Endothelial cell of umbilical vein (primary cell): ENCODE data around the gene SAYSD1. TPM values are rescaled to one million over a fixed set of nuclear protein-coding genes. Genes with fewer than 3 reads are reported as not detected.

Experiments used
- BruUV-seq: library from RNA; stranded (reverse); fragments of 400-500 nt; replicated peaks from 2 replicates; lab custom pipeline; 2021; lab: Mats Ljungman, UMichigan
- CTCF ChIA-PET: fragments of 300-600, 350-600 bp; sonication (Branson Sonifier 250); formaldehyde crosslinking; loops from one replicate; lab custom pipeline; 2021; ENCODE audit warnings: antibody characterized with exemption, inconsistent platforms; lab: Charles Lee
- POLR2A ChIA-PET: fragments of 300-600, 350-600 bp; sonication (Branson Sonifier 250); formaldehyde crosslinking; loops from one replicate; lab custom pipeline; 2021; ENCODE audit warnings: antibody characterized with exemption, inconsistent platforms; lab: Charles Lee
- DNase-seq: peaks from one replicate; pipeline ENCODE4 v3.0.0-alpha.2; 2011; ENCODE audit warnings: low read depth, low spot score
- FAIRE-seq: peaks from 2 replicates; lab custom pipeline; 2011; peaks lifted over from hg19 to GRCh38; lab: Jason Lieb, UNC
- H2AFZ ChIP-seq: 2 replicates; pipeline ENCODE4 v1.6.0; 2012; ENCODE audit warnings: low read depth, low read length, control low read depth, inconsistent platforms
- H3K27ac ChIP-seq: 2 replicates; pipeline ENCODE4 v1.5.1; 2011; ENCODE audit warnings: low read depth, mild to moderate bottlenecking, control low read depth, low read length, moderate library complexity; ENCODE audit not compliant: insufficient read depth
- H3K27me3 ChIP-seq, 2 experiments: 2 replicates each; pipeline versions ENCODE4 v1.6.0 to v1.6.1; 2011; ENCODE audit warnings: low read length in 2 of 2, mixed read lengths in 1 of 2; ENCODE audit not compliant: control insufficient read depth in 2 of 2, insufficient read depth in 2 of 2
- H3K36me3 ChIP-seq, 2 experiments: 2 replicates in 1 of 2; 3 replicates in 1 of 2; pipeline ENCODE4 v1.5.1; 2011; ENCODE audit warnings: low read length in 2 of 2, mild to moderate bottlenecking in 1 of 2, moderate library complexity in 1 of 2; ENCODE audit not compliant: control insufficient read depth in 2 of 2, insufficient read depth in 2 of 2; ENCODE audit errors: extremely low read depth in 1 of 2
- H3K4me1 ChIP-seq: 3 replicates; pipeline ENCODE4 v1.5.1; 2011; ENCODE audit warnings: mild to moderate bottlenecking, low read length; ENCODE audit not compliant: control insufficient read depth, insufficient read depth; ENCODE audit errors: extremely low read depth
- H3K4me2 ChIP-seq: 2 replicates; pipeline ENCODE4 v1.6.1; 2011; ENCODE audit warnings: low read length, control low read depth, mixed read lengths; ENCODE audit not compliant: insufficient read depth
- H3K4me3 ChIP-seq, 3 experiments: fragments of 200-600 bp in 1 of 3; sonication (generic), shearing (Covaris generic) in 1 of 3; replicated peaks in 1 of 3; 2 replicates each; pipeline ENCODE4 v1.5.1; 2011 to 2016; ENCODE audit warnings: control low read depth in 3 of 3, low read length in 3 of 3, mild to moderate bottlenecking in 2 of 3, inconsistent platforms in 1 of 3, low read depth in 1 of 3, moderate library complexity in 1 of 3; ENCODE audit not compliant: insufficient read depth in 1 of 3
- H3K79me2 ChIP-seq: 2 replicates; pipeline ENCODE4 v1.6.0; 2012; ENCODE audit warnings: low read length, inconsistent platforms; ENCODE audit not compliant: control insufficient read depth, insufficient read depth
- H3K9ac ChIP-seq: replicated peaks from 2 replicates; pipeline ENCODE3; 2011; ENCODE audit warnings: low read length, control low read depth; ENCODE audit not compliant: insufficient read depth; ENCODE audit errors: extremely low read depth
- H3K9me1 ChIP-seq: replicated peaks from 3 replicates; pipeline ENCODE4 v1.6.0; 2011; ENCODE audit warnings: mild to moderate bottlenecking, low read length; ENCODE audit not compliant: control insufficient read depth, insufficient read depth; ENCODE audit errors: extremely low read depth
- H3K9me3 ChIP-seq: replicated peaks from 2 replicates; pipeline ENCODE4 v1.5.1; 2012; ENCODE audit warnings: low read length, inconsistent platforms; ENCODE audit not compliant: control insufficient read depth, insufficient read depth
- H4K20me1 ChIP-seq: replicated peaks from 2 replicates; pipeline ENCODE3; 2011; ENCODE audit warnings: mild to moderate bottlenecking, low read length; ENCODE audit not compliant: control insufficient read depth, insufficient read depth; ENCODE audit errors: extremely low read depth
- CTCF ChIP-seq, 2 donors: IDR thresholded peaks; 1 replicate in 1 of 2; 2 replicates in 1 of 2; pipeline ENCODE4 v1.5.1; 2011; ENCODE audit warnings: low read length in 2 of 2, mild to moderate bottlenecking in 2 of 2, moderate library complexity in 2 of 2, control low read depth in 1 of 2, inconsistent platforms in 1 of 2, low read depth in 1 of 2; ENCODE audit not compliant: insufficient read depth in 1 of 2; ENCODE audit errors: extremely low read depth in 1 of 2
- EZH2 ChIP-seq: IDR thresholded peaks from 2 replicates; pipeline ENCODE4 v1.6.1; 2012; ENCODE audit warnings: borderline replicate concordance, low read depth, mild to moderate bottlenecking, moderate library complexity, low read length, inconsistent platforms; ENCODE audit not compliant: severe bottlenecking
- FOS ChIP-seq: IDR thresholded peaks from 2 replicates; pipeline ENCODE4 v1.6.1; 2011; ENCODE audit warnings: mild to moderate bottlenecking, low read length, moderate library complexity, borderline replicate concordance; ENCODE audit not compliant: insufficient read depth
- GATA2 ChIP-seq: IDR thresholded peaks from 2 replicates; pipeline ENCODE4 v1.7.0; 2011; ENCODE audit warnings: low read depth, mild to moderate bottlenecking, moderate library complexity, mixed read lengths, low read length; ENCODE audit not compliant: insufficient read length, insufficient read depth
- JUN ChIP-seq: IDR thresholded peaks from 2 replicates; pipeline ENCODE4 v1.6.1; 2011; ENCODE audit warnings: borderline replicate concordance, low read depth; ENCODE audit not compliant: insufficient read length, insufficient read depth
- MAX ChIP-seq: IDR thresholded peaks from 2 replicates; pipeline ENCODE4 v1.6.1; 2011; ENCODE audit not compliant: insufficient read depth, insufficient read length
- MYC ChIP-seq: IDR thresholded peaks from one replicate; pipeline ENCODE4 v1.6.1; 2011; ENCODE audit warnings: mild to moderate bottlenecking, low read depth, low read length
- POLR2A ChIP-seq: IDR thresholded peaks from 2 replicates; pipeline ENCODE4 v1.6.1; 2012; ENCODE audit warnings: low read depth, mild to moderate bottlenecking, control low read depth, low read length
- POLR2AphosphoS5 ChIP-seq: IDR thresholded peaks from 2 replicates; pipeline ENCODE4 v1.6.1; 2012; ENCODE audit warnings: low read depth, mild to moderate bottlenecking, control low read depth, low read length, moderate library complexity; ENCODE audit not compliant: insufficient read depth
- dilution Hi-C: fragments of 300-500 bp; cut with MboI; formaldehyde crosslinking; loops from one replicate; pipeline ENCODE4 v1.15.0; 2019; ENCODE audit warnings: low sequenced_read_pairs; ENCODE audit not compliant: extremely low pct_ligation_motif_present
- intact Hi-C: fragments of 100-400 bp; cut with micrococcal nuclease; formaldehyde crosslinking; loops from one replicate; pipeline ENCODE4 v1.10.0; 2022
- polyA plus RNA-seq, 4 experiments: library from polyadenylated mRNA; depleted of rRNA in 3 of 4; stranded (reverse) in 3 of 4; unstranded in 1 of 4; fragments of >200 nt; gene quantifications; 2 replicates each; pipeline versions ENCODE4 v1.2.1 to v1.2.3, GENCODE V29; 2011 to 2012; ENCODE audit warnings: missing spikeins in 1 of 4
- total RNA-seq: library from RNA; stranded (reverse); gene quantifications from 2 replicates; pipeline ENCODE4 v1.2.3, GENCODE V29; 2021

SAYSD1 gene
- total and polyA plus RNA-seq, 2 donors (not counting 3 experiments of a cell fraction or from before 2014, with no cell fraction given) = 9.0 to 9.7 TPM

- DNase-seq (no peak), FAIRE-seq (no peak)
- H3K4me2 ChIP-seq = no peak overlapping the region
- H3K9me1 ChIP-seq = no peaks in the 10 kb centered on the region
- TF ChIP-seq POLR2A (no peak), GATA2 (no peak), POLR2AphosphoS5 (no peak), MAX (no peak)
- no peak overlapping the region for H3K27ac ChIP-seq
- H3K4me3 ChIP-seq = no peak overlapping the region
- CTCF ChIA-PET = interaction anchor here (1.3 to 1.4 kb wide), 2 partner anchors 21 to 63 kb away, joined by 3 read pairs; partner anchors contain the start of gene SAYSD1
- no peaks in the 10 kb centered on the region for H4K20me1 ChIP-seq
- H3K36me3 ChIP-seq = no peaks in the 10 kb centered on the region
- POLR2A ChIA-PET = no interaction called here
- no peaks in the 10 kb centered on the region for H3K79me2 ChIP-seq
- peaks cover 6% of the 10 kb centered on the region for H3K4me1 ChIP-seq
- no peaks in the 10 kb centered on the region for H3K9me3 ChIP-seq
- peaks cover 17 to 38% of the 10 kb centered on the region in 2 experiments for H3K27me3 ChIP-seq
- dilution Hi-C loops = no loop called here
- no TSS peak for BruUV-seq
- intact Hi-C loops = no loop called here
- no peak overlapping the region for H3K9ac ChIP-seq
- no peak overlapping the region for H2AFZ ChIP-seq
These were observed 21.8 kb downstream of the SAYSD1 start for GRCh38 chr6:39093149-39093708.

- no peaks in the 10 kb centered on the region for H3K9me1 ChIP-seq
- intact Hi-C loops = no loop called here
- H3K79me2 ChIP-seq = no peaks in the 10 kb centered on the region
- H3K4me1 ChIP-seq = peaks cover 6% of the 10 kb centered on the region
- ChIA-PET CTCF (no interaction called here), POLR2A (no interaction called here)
- TF ChIP-seq EZH2 (no peak), MAX (no peak), JUN (no peak), CTCF (IDR thresholded peaks at IDR 0.05; ENCODE audit: extremely low read depth in 1 of 2, insufficient read depth in 1 of 2, low read depth in 1 of 2, low read length in 2 of 2) (no peak), FOS (no peak), MYC (no peak), POLR2AphosphoS5 (no peak), GATA2 (no peak), POLR2A (no peak)
- H2AFZ ChIP-seq = no peak overlapping the region
- peaks cover 17 to 40% of the 10 kb centered on the region in 2 experiments for H3K27me3 ChIP-seq
- H3K4me2 ChIP-seq = no peak overlapping the region
- FAIRE-seq = no peak
- DNase-seq = no peak
- H3K4me3 ChIP-seq = no peak overlapping the region
- H3K9me3 ChIP-seq = no peaks in the 10 kb centered on the region
- no peak overlapping the region for H3K9ac ChIP-seq
- no peak overlapping the region for H3K27ac ChIP-seq
- dilution Hi-C loops = no loop called here
- no peaks in the 10 kb centered on the region for H3K36me3 ChIP-seq
- no TSS peak for BruUV-seq
- no peaks in the 10 kb centered on the region for H4K20me1 ChIP-seq
These were observed 22.9 kb downstream of the SAYSD1 start for GRCh38 chr6:39092124-39092523.
